Loucy (cell line): ENCODE data around the gene KRT4.

ENCODE experiments used
- H2AFZ ChIP-seq: fragments of 200-600 bp; sonication (generic); 2 replicates; pipeline ENCODE4 v1.6.0; 2016; ENCODE audit warnings: antibody characterized with exemption, mild to moderate bottlenecking, low read length, moderate library complexity
- H3F3A ChIP-seq: fragments of 200-600 bp; 2 replicates; pipeline ENCODE4 v1.6.0; 2016; ENCODE audit warnings: antibody characterized with exemption, low read depth, mild to moderate bottlenecking
- H3K27me3 ChIP-seq: fragments of 200-600 bp; sonication (generic); 2 replicates; pipeline ENCODE4 v1.6.1; 2014; ENCODE audit warnings: low read length, mild to moderate bottlenecking; ENCODE audit not compliant: insufficient read depth, poor library complexity, severe bottlenecking
- H3K36me3 ChIP-seq: fragments of 200-600 bp; sonication (generic); 2 replicates; pipeline ENCODE4 v1.6.1; 2016; ENCODE audit warnings: low read length; ENCODE audit not compliant: insufficient read depth
- H3K4me1 ChIP-seq: fragments of 200-600 bp; sonication (generic); 2 replicates; pipeline ENCODE4 v1.5.1; 2014; ENCODE audit warnings: low read length, mild to moderate bottlenecking; ENCODE audit not compliant: insufficient read depth, poor library complexity, severe bottlenecking
- H3K4me2 ChIP-seq: fragments of 200-600 bp; sonication (generic); 2 replicates; pipeline ENCODE4 v1.6.0; 2014; ENCODE audit warnings: antibody characterized with exemption, low read length, low read depth, mild to moderate bottlenecking; ENCODE audit not compliant: poor library complexity, severe bottlenecking
- H3K4me3 ChIP-seq: fragments of 200-600 bp; sonication (generic); 2 replicates; pipeline ENCODE4 v1.5.1; 2014; ENCODE audit warnings: low read length, mild to moderate bottlenecking, mixed read lengths; ENCODE audit not compliant: poor library complexity, severe bottlenecking
- H3K79me2 ChIP-seq: fragments of 200-600 bp; sonication (generic); 2 replicates; pipeline ENCODE4 v1.6.1; 2014; ENCODE audit warnings: low read length; ENCODE audit not compliant: insufficient read depth
- H3K9ac ChIP-seq: fragments of 200-600 bp; sonication (generic); 2 replicates; pipeline ENCODE4 v1.6.0; 2014; ENCODE audit warnings: mild to moderate bottlenecking, low read depth, low read length, moderate library complexity; ENCODE audit not compliant: poor library complexity, severe bottlenecking
- H3K9me2 ChIP-seq: fragments of 200-600 bp; sonication (generic); replicated peaks from 2 replicates; pipeline ENCODE4 v1.6.1; 2016; ENCODE audit warnings: low read depth, low read length, mixed read lengths
- H3K9me3 ChIP-seq: fragments of 200-600 bp; sonication (generic); 2 replicates; pipeline ENCODE4 v1.6.1; 2014; ENCODE audit warnings: mild to moderate bottlenecking, antibody characterized with exemption, low read length, low read depth; ENCODE audit not compliant: insufficient read depth
- H4K20me1 ChIP-seq: fragments of 200-600 bp; sonication (generic); 2 replicates; pipeline ENCODE4 v1.6.0; 2014; ENCODE audit warnings: antibody characterized with exemption, low read length, mild to moderate bottlenecking; ENCODE audit not compliant: insufficient read depth, poor library complexity, severe bottlenecking
- CTCF ChIP-seq: fragments of 200-600 bp; sonication (generic); conservative IDR thresholded peaks from 2 replicates; pipeline ENCODE4 v1.5.1; 2014; ENCODE audit warnings: mild to moderate bottlenecking, antibody characterized with exemption, low read length
- EZH2phosphoT487 ChIP-seq: fragments of 200-600 bp; IDR thresholded peaks from 2 replicates; pipeline ENCODE4 v1.6.1; 2018; ENCODE audit warnings: antibody characterized with exemption, mild to moderate bottlenecking, moderate library complexity, borderline replicate concordance

KRT4 gene

GRCh38 chr12:52769354-52769753 lies 44.6 kb downstream of the KRT4 start:
- no peak overlapping the region for H2AFZ ChIP-seq
- no peaks in the 10 kb centered on the region for H4K20me1 ChIP-seq
- H3K4me2 ChIP-seq: no peak overlapping the region
- H3K4me3 ChIP-seq: no peak overlapping the region
- H3K9me3 ChIP-seq: no peaks in the 10 kb centered on the region
- TF ChIP-seq EZH2phosphoT487: no peak
- TF ChIP-seq CTCF: no peak
- no peaks in the 10 kb centered on the region for H3F3A ChIP-seq
- H3K4me1 ChIP-seq: no peaks in the 10 kb centered on the region
- no peaks in the 10 kb centered on the region for H3K79me2 ChIP-seq
- H3K27me3 ChIP-seq: no peaks in the 10 kb centered on the region
- no peaks in the 10 kb centered on the region for H3K9me2 ChIP-seq
- H3K36me3 ChIP-seq: no peaks in the 10 kb centered on the region
- no peak overlapping the region for H3K9ac ChIP-seq

GRCh38 chr12:52768479-52769200 lies 45.3 kb downstream of the KRT4 start:
- Histone ChIP-seq H3K9me2 (no peaks in the 10 kb centered on the region), H3K27me3 (no peaks in the 10 kb centered on the region), H3K4me3 (no peak overlapping the region), H4K20me1 (no peaks in the 10 kb centered on the region), H3K9me3 (no peaks in the 10 kb centered on the region), H3K79me2 (no peaks in the 10 kb centered on the region), H3F3A (no peaks in the 10 kb centered on the region), H2AFZ (no peak overlapping the region), H3K36me3 (no peaks in the 10 kb centered on the region), H3K4me1 (no peaks in the 10 kb centered on the region), H3K9ac (no peak overlapping the region), H3K4me2 (no peak overlapping the region)
- TF ChIP-seq EZH2phosphoT487 (no peak), CTCF (no peak)

- H4K20me1 ChIP-seq: no peaks in the 10 kb centered on the region
- H3K27me3 ChIP-seq: no peaks in the 10 kb centered on the region
- H3K9me2 ChIP-seq: no peaks in the 10 kb centered on the region
- no peaks in the 10 kb centered on the region for H3K36me3 ChIP-seq
- no peaks in the 10 kb centered on the region for H3F3A ChIP-seq
- H3K4me2 ChIP-seq: no peak overlapping the region
- no peaks in the 10 kb centered on the region for H3K4me1 ChIP-seq
- H3K79me2 ChIP-seq: no peaks in the 10 kb centered on the region
- H3K4me3 ChIP-seq: no peak overlapping the region
- TF ChIP-seq EZH2phosphoT487 (no peak), CTCF (no peak)
- no peak overlapping the region for H2AFZ ChIP-seq
- no peak overlapping the region for H3K9ac ChIP-seq
- H3K9me3 ChIP-seq: no peaks in the 10 kb centered on the region
These were observed 46.5 kb downstream of the KRT4 start for GRCh38 chr12:52767427-52767826.
